ENCODE measurements around the gene DIS3L2.

GRCh38 chr2:232374356-232374755 is 412.8 kb downstream of the DIS3L2 start:
- TF ChIP-seq CTCF (IDR thresholded peaks at IDR 0.05) (no peak), POLR2AphosphoS5 (IDR thresholded peaks at IDR 0.05; ENCODE audit: insufficient read depth in 1 of 2, low read depth in 1 of 2) (no peak)
